ENCODE data around the gene KIAA1210. TPM values are rescaled to one million over a fixed set of nuclear protein-coding genes. Genes with fewer than 3 reads are reported as not detected.
A peak's percentile ranks its signal among the peaks of the same experiment; 100 is the strongest.
"Not testable (repeated sequence)": the region's sequence is repeated elsewhere in the genome, so short reads cannot be mapped to it uniquely, and the experiment has no call there.

KIAA1210 gene
- total RNA-seq, 1 experiment from 2014 or later: not detected

GRCh38 chrX:119036107-119037029 is 91.2 kb downstream of the KIAA1210 start:
- no peak for TF ChIP-seq EZH2 (IDR thresholded peaks at IDR 0.05; ENCODE audit: low read depth)
- TF ChIP-seq, protein P1, sequence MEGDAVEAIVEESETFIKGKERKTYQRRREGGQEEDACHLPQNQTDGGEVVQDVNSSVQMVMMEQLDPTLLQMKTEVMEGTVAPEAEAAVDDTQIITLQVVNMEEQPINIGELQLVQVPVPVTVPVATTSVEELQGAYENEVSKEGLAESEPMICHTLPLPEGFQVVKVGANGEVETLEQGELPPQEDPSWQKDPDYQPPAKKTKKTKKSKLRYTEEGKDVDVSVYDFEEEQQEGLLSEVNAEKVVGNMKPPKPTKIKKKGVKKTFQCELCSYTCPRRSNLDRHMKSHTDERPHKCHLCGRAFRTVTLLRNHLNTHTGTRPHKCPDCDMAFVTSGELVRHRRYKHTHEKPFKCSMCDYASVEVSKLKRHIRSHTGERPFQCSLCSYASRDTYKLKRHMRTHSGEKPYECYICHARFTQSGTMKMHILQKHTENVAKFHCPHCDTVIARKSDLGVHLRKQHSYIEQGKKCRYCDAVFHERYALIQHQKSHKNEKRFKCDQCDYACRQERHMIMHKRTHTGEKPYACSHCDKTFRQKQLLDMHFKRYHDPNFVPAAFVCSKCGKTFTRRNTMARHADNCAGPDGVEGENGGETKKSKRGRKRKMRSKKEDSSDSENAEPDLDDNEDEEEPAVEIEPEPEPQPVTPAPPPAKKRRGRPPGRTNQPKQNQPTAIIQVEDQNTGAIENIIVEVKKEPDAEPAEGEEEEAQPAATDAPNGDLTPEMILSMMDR (conservative IDR thresholded peaks at IDR 0.05): no peak
- intact Hi-C loops (cut with micrococcal nuclease; ENCODE audit: unreplicated experiment): no loop called here
- TSS peak; percentile 47 for BruUV-seq (replicated peaks)
- no peaks in the 10 kb centered on the region for H3K27me3 ChIP-seq (ENCODE audit: insufficient read depth, low read depth)
- peaks cover 24% of the 10 kb centered on the region; the same call in 1 of the 2 replicates for H3F3A ChIP-seq (ENCODE audit: insufficient read depth, low read depth)
- DNase-seq: peak; percentile 49 to 82
- POLR2A ChIA-PET (ENCODE audit: unreplicated experiment): interaction anchor here (0.6 to 0.7 kb wide), 2 partner anchors 28 to 148 kb away, joined by 6 to 12 read pairs; no protein-coding TSS in a partner anchor
- no peaks in the 10 kb centered on the region for H4K20me1 ChIP-seq (ENCODE audit: insufficient read depth)
- peak overlapping the region; percentile 74 for H3K4me2 ChIP-seq
- CTCF ChIA-PET: interaction anchor here (0.7 kb wide), 1 partner anchor 55 kb away, joined by 3 read pairs; no protein-coding TSS in a partner anchor
- H3K4me3 ChIP-seq: peak overlapping the region; percentile 35; the same call in 1 of the 2 replicates
- no peaks in the 10 kb centered on the region for H3K9me2 ChIP-seq (ENCODE audit: insufficient read depth)
- no peaks in the 10 kb centered on the region for H3K36me3 ChIP-seq (ENCODE audit: low read depth)
- peaks cover 39% of the 10 kb centered on the region for H3K4me1 ChIP-seq (replicated peaks; ENCODE audit: insufficient read depth)
- peaks cover 9% of the 10 kb centered on the region for H3K9me3 ChIP-seq (ENCODE audit: insufficient read depth, low read depth)
- peak overlapping the region; percentile 84 for H2AFZ ChIP-seq
- no peaks in the 10 kb centered on the region for H3K79me2 ChIP-seq (ENCODE audit: low read depth)
- peak overlapping the region; percentile 92 for H3K27ac ChIP-seq

DNA sequence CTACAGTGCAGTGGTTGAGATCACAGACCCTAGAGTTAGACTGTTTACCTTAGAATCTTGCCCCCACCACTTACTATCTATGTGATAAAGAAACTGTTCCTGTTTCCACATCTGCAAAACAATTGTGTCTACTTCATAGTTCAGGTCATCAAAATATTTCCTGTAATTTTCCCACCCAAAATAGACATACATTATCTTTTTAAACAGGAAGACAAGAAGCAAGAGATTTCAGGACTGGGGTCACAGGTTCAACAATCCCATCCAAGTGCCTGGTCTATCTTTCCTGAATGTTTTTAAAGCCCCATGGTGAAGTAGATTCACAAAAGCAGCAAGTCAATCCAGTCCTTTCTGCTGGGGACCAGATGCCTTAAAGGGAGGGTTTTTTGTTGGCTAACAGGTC is 96.6 kb downstream of the KIAA1210 start:
- H3F3A ChIP-seq (ENCODE audit: insufficient read depth, low read depth): no peaks in the 10 kb centered on the region

DNA sequence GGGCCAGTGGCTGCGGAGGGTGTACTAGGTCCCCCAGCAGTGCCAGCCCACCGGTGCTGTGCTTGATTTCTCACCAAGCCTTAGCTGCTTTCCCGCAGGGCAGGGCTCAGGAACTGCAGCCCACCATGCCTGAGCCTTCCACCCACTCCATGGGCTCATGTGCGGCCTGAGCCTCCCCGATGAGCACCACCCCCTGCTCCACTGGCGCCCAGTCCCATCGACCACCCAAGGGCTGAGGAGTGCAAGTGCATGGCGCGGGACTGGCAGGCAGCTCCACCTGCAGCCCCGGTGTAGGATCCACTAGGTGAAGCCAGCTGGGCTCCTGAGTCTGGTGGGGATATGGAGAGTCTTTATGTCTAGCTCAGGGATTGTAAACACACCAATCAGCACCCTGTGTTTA is 98.0 kb downstream of the KIAA1210 start:
- H3K9me2 ChIP-seq (ENCODE audit: insufficient read depth); H4K20me1 ChIP-seq (ENCODE audit: insufficient read depth); H2AFZ ChIP-seq; POLR2A ChIA-PET (ENCODE audit: unreplicated experiment); H3K4me2 ChIP-seq; CTCF ChIA-PET; H3K27me3 ChIP-seq (ENCODE audit: insufficient read depth, low read depth); H3K27ac ChIP-seq; DNase-seq; intact Hi-C loops (cut with micrococcal nuclease; ENCODE audit: unreplicated experiment); H3K4me3 ChIP-seq; BruUV-seq (replicated peaks); H3K9me3 ChIP-seq (ENCODE audit: insufficient read depth, low read depth); H3K79me2 ChIP-seq (ENCODE audit: low read depth); H3F3A ChIP-seq (ENCODE audit: insufficient read depth, low read depth); H3K36me3 ChIP-seq (ENCODE audit: low read depth); H3K4me1 ChIP-seq (replicated peaks; ENCODE audit: insufficient read depth): not testable (repeated sequence)

More for the DNA sequence above, 96.6 kb downstream of the KIAA1210 start:
- CTCF ChIA-PET: interaction anchor here (0.7 kb wide), 1 partner anchor 36 kb away, joined by 8 read pairs; no protein-coding TSS in a partner anchor
- no peaks in the 10 kb centered on the region for H3K9me2 ChIP-seq (ENCODE audit: insufficient read depth)
- no peak overlapping the region for H3K4me3 ChIP-seq
- POLR2A ChIA-PET (ENCODE audit: unreplicated experiment): no interaction called here
- intact Hi-C loops (cut with micrococcal nuclease; ENCODE audit: unreplicated experiment): no loop called here
- BruUV-seq (replicated peaks): no TSS peak
- peaks cover 6% of the 10 kb centered on the region for H3K4me1 ChIP-seq (replicated peaks; ENCODE audit: insufficient read depth)
- H3K9me3 ChIP-seq (ENCODE audit: insufficient read depth, low read depth): peaks cover 9% of the 10 kb centered on the region
- TF ChIP-seq EZH2 (IDR thresholded peaks at IDR 0.05; ENCODE audit: low read depth): no peak
- TF ChIP-seq, protein P1 (conservative IDR thresholded peaks at IDR 0.05): no peak
- H3K79me2 ChIP-seq (ENCODE audit: low read depth): no peaks in the 10 kb centered on the region
- H4K20me1 ChIP-seq (ENCODE audit: insufficient read depth): no peaks in the 10 kb centered on the region
- no peaks in the 10 kb centered on the region for H3K36me3 ChIP-seq (ENCODE audit: low read depth)
- no peak overlapping the region for H3K4me2 ChIP-seq
- DNase-seq: no peak
- H2AFZ ChIP-seq: no peak overlapping the region
- no peak overlapping the region for H3K27ac ChIP-seq
- H3K27me3 ChIP-seq (ENCODE audit: insufficient read depth, low read depth): no peaks in the 10 kb centered on the region

Data from PC-9 (cell line).